Smooth muscle cell (in vitro differentiated cells): ENCODE results near the gene TRMT2B. TPM values are rescaled to one million over a fixed set of nuclear protein-coding genes. Genes with fewer than 3 reads are reported as not detected.

Source experiments
- DNase-seq: peaks from one replicate; lab custom pipeline; 2025; ENCODE audit not compliant: unreplicated experiment; lab: John Stamatoyannopoulos, UW
- H2AFZ ChIP-seq: fragments of 200-600 bp; sonication (generic); 2 replicates; pipeline ENCODE4 v1.6.0; 2016; ENCODE audit warnings: antibody characterized with exemption, low read depth, mild to moderate bottlenecking
- H3F3A ChIP-seq: fragments of 200-600 bp; sonication (generic); 2 replicates; pipeline ENCODE4 v1.6.0; 2017; ENCODE audit warnings: antibody characterized with exemption, low read depth
- H3K27ac ChIP-seq: fragments of 200-600 bp; sonication (generic); 2 replicates; pipeline ENCODE4 v1.5.1; 2016; ENCODE audit warnings: low read depth, mild to moderate bottlenecking
- H3K27me3 ChIP-seq: fragments of 200-600 bp; sonication (generic); 2 replicates; pipeline ENCODE4 v1.6.1; 2016; ENCODE audit warnings: low read depth, mild to moderate bottlenecking
- H3K36me3 ChIP-seq: fragments of 200-600 bp; sonication (generic); 2 replicates; pipeline ENCODE4 v1.5.1; 2016; ENCODE audit warnings: low read depth
- H3K4me1 ChIP-seq: fragments of 200-600 bp; sonication (generic); 2 replicates; pipeline ENCODE4 v1.5.1; 2016; ENCODE audit warnings: low read depth
- H3K4me2 ChIP-seq: fragments of 200-600 bp; sonication (generic); 2 replicates; pipeline ENCODE4 v1.6.0; 2016; ENCODE audit warnings: mild to moderate bottlenecking
- H3K4me3 ChIP-seq: fragments of 200-600 bp; sonication (generic); 2 replicates; pipeline ENCODE4 v1.5.1; 2016; ENCODE audit warnings: mild to moderate bottlenecking
- H3K79me2 ChIP-seq: fragments of 200-600 bp; sonication (generic); 2 replicates; pipeline ENCODE4 v1.6.0; 2016; ENCODE audit warnings: low read depth, mild to moderate bottlenecking
- H3K9ac ChIP-seq: fragments of 200-600 bp; sonication (generic); 2 replicates; pipeline ENCODE4 v1.6.0; 2016; ENCODE audit warnings: low read depth
- H3K9me3 ChIP-seq: fragments of 200-600 bp; sonication (generic); replicated peaks from 2 replicates; pipeline ENCODE4 v1.5.1; 2016; ENCODE audit warnings: low read depth
- H4K20me1 ChIP-seq: fragments of 200-600 bp; sonication (generic); 2 replicates; pipeline ENCODE4 v1.6.0; 2016; ENCODE audit warnings: low read depth
- CTCF ChIP-seq: fragments of 200-600 bp; sonication (generic); IDR thresholded peaks from 2 replicates; pipeline ENCODE4 v1.5.1; 2017; ENCODE audit warnings: borderline replicate concordance, mild to moderate bottlenecking, antibody characterized with exemption; ENCODE audit not compliant: insufficient read depth, poor library complexity, severe bottlenecking
- WGBS: methylation state at CpG from one replicate; pipeline ENCODE4 v1.1.7; 2016; ENCODE audit warnings: low lambda C conversion rate; 5-methylcytosine and 5-hydroxymethylcytosine counted together
- polyA plus RNA-seq: library from polyadenylated mRNA; unstranded; fragments of >200 nt; fragmentation: Nextera tagmentation; extraction: Ambion mirVana; gene quantifications from 2 replicates; pipeline ENCODE4 v1.2.1, GENCODE V29; 2016
- total RNA-seq: library from RNA; depleted of rRNA; stranded (reverse); fragments of >200 nt; gene quantifications from 2 replicates; pipeline ENCODE4 v1.2.3, GENCODE V29; 2014

TRMT2B gene
- total and polyA plus RNA-seq, 2 experiments from 2014 or later: 3.0 to 3.4 TPM

- no peak overlapping the region for H3K9ac ChIP-seq
- H3F3A ChIP-seq: no peaks in the 10 kb centered on the region
- no peak for TF ChIP-seq CTCF
These were observed 76.7 kb downstream of the TRMT2B start for GRCh38 chrX:100975212-100975611.

GRCh38 chrX:100973411-100973810, 78.5 kb downstream of the TRMT2B start:
- no peak overlapping the region for H3K4me3 ChIP-seq
- H3K79me2 ChIP-seq: no peaks in the 10 kb centered on the region
- no peaks in the 10 kb centered on the region for H3F3A ChIP-seq
- H4K20me1 ChIP-seq: no peaks in the 10 kb centered on the region
- H3K9me3 ChIP-seq: no peaks in the 10 kb centered on the region
- no peak for DNase-seq
- no peak for TF ChIP-seq CTCF
- no peak overlapping the region for H3K27ac ChIP-seq
- WGBS: 97% methylated on average over 18 of the region's 19 CpGs
- no peaks in the 10 kb centered on the region for H3K27me3 ChIP-seq
- no peak overlapping the region for H2AFZ ChIP-seq
- H3K4me1 ChIP-seq: no peaks in the 10 kb centered on the region
- H3K4me2 ChIP-seq: no peak overlapping the region
- no peak overlapping the region for H3K9ac ChIP-seq
- H3K36me3 ChIP-seq: no peaks in the 10 kb centered on the region

More at GRCh38 chrX:100975212-100975611, 76.7 kb downstream of the TRMT2B start:
- 96% methylated on average over 3 of the region's 3 CpGs for WGBS
- no peaks in the 10 kb centered on the region for H3K9me3 ChIP-seq
- H3K4me1 ChIP-seq: no peaks in the 10 kb centered on the region
- H4K20me1 ChIP-seq: no peaks in the 10 kb centered on the region
- H3K27ac ChIP-seq: no peak overlapping the region
- H3K27me3 ChIP-seq: no peaks in the 10 kb centered on the region
- H3K79me2 ChIP-seq: no peaks in the 10 kb centered on the region
- H3K4me3 ChIP-seq: no peak overlapping the region
- H3K4me2 ChIP-seq: no peak overlapping the region
- no peak overlapping the region for H2AFZ ChIP-seq
- H3K36me3 ChIP-seq: no peaks in the 10 kb centered on the region
- no peak for DNase-seq

GRCh38 chrX:100969936-100970335, 82.0 kb downstream of the TRMT2B start:
- H3K9me3 ChIP-seq: no peaks in the 10 kb centered on the region
- H3K4me2 ChIP-seq: no peak overlapping the region
- 44% methylated on average over 1 of the region's 1 CpG for WGBS

More at GRCh38 chrX:100969936-100970335, 82.0 kb downstream of the TRMT2B start:
- no peaks in the 10 kb centered on the region for H3K4me1 ChIP-seq
- no peak overlapping the region for H3K9ac ChIP-seq
- H3K79me2 ChIP-seq: no peaks in the 10 kb centered on the region
- no peaks in the 10 kb centered on the region for H3F3A ChIP-seq
- H3K4me3 ChIP-seq: no peak overlapping the region
- no peaks in the 10 kb centered on the region for H4K20me1 ChIP-seq
- no peaks in the 10 kb centered on the region for H3K27me3 ChIP-seq
- DNase-seq: no peak
- H3K27ac ChIP-seq: no peak overlapping the region
- no peak overlapping the region for H2AFZ ChIP-seq
- no peak for TF ChIP-seq CTCF
- H3K36me3 ChIP-seq: no peaks in the 10 kb centered on the region
